Keratinocyte (primary cell): Measurements from ENCODE around the gene SERPINI1. TPM values are rescaled to one million over a fixed set of nuclear protein-coding genes. Genes with fewer than 3 reads are reported as not detected.

Source experiments
- DNase-seq: peaks from one replicate; pipeline ENCODE4 v3.0.0-alpha.2; 2011; ENCODE audit warnings: low read depth, missing footprints, low spot score
- FAIRE-seq: peaks from 2 replicates; lab custom pipeline; 2011; peaks lifted over from hg19 to GRCh38; lab: Jason Lieb, UNC
- H2AFZ ChIP-seq: 2 replicates; pipeline ENCODE4 v1.6.0; 2012; ENCODE audit warnings: low read length, control low read depth, inconsistent platforms; ENCODE audit not compliant: control insufficient read depth
- H3K27ac ChIP-seq: 2 replicates; pipeline ENCODE4 v1.5.1; 2011; ENCODE audit warnings: low read length; ENCODE audit not compliant: control insufficient read depth, insufficient read depth
- H3K27me3 ChIP-seq: 3 replicates; pipeline ENCODE4 v1.6.0; 2011; ENCODE audit warnings: low read length; ENCODE audit not compliant: control insufficient read depth, insufficient read depth; ENCODE audit errors: extremely low read depth
- H3K36me3 ChIP-seq, 2 experiments: 2 replicates in 1 of 2; 3 replicates in 1 of 2; pipeline ENCODE4 v1.5.1; 2011; ENCODE audit warnings: low read length in 2 of 2, mild to moderate bottlenecking in 1 of 2; ENCODE audit not compliant: control insufficient read depth in 2 of 2, insufficient read depth in 2 of 2; ENCODE audit errors: extremely low read depth in 1 of 2
- H3K4me1 ChIP-seq: 3 replicates; pipeline ENCODE4 v1.5.1; 2011; ENCODE audit warnings: low read length; ENCODE audit not compliant: control insufficient read depth, insufficient read depth; ENCODE audit errors: extremely low read depth
- H3K4me2 ChIP-seq: 3 replicates; pipeline ENCODE4 v1.6.0; 2011; ENCODE audit warnings: low read depth, low read length; ENCODE audit not compliant: control insufficient read depth, insufficient read depth; ENCODE audit errors: extremely low read depth
- H3K4me3 ChIP-seq, 3 experiments: fragments of 200-600 bp in 1 of 3; sonication (generic) in 1 of 3; 2 replicates in 2 of 3; 3 replicates in 1 of 3; pipeline ENCODE4 v1.5.1; 2011 to 2016; ENCODE audit warnings: low read length in 3 of 3, mild to moderate bottlenecking in 3 of 3, control low read depth in 2 of 3, inconsistent platforms in 1 of 3, low read depth in 1 of 3, mixed read lengths in 1 of 3, mixed run types in 1 of 3, moderate library complexity in 1 of 3; ENCODE audit not compliant: control insufficient read depth in 2 of 3, insufficient read depth in 2 of 3; ENCODE audit errors: extremely low read depth in 1 of 3
- H3K79me2 ChIP-seq: 2 replicates; pipeline ENCODE4 v1.6.0; 2012; ENCODE audit warnings: low read length; ENCODE audit not compliant: control insufficient read depth, insufficient read depth
- H3K9ac ChIP-seq: 3 replicates; pipeline ENCODE4 v1.6.0; 2011; ENCODE audit warnings: low read length; ENCODE audit not compliant: control insufficient read depth, insufficient read depth; ENCODE audit errors: extremely low read depth
- H3K9me1 ChIP-seq: 3 replicates; pipeline ENCODE4 v1.6.0; 2011; ENCODE audit warnings: low read length; ENCODE audit not compliant: control insufficient read depth, insufficient read depth; ENCODE audit errors: extremely low read depth
- H3K9me3 ChIP-seq: 2 replicates; pipeline ENCODE4 v1.5.1; 2012; ENCODE audit warnings: low read depth, low read length; ENCODE audit not compliant: control insufficient read depth
- H4K20me1 ChIP-seq: 3 replicates; pipeline ENCODE4 v1.6.0; 2011; ENCODE audit warnings: low read length; ENCODE audit not compliant: control insufficient read depth, insufficient read depth; ENCODE audit errors: extremely low read depth
- EZH2 ChIP-seq: IDR thresholded peaks from one replicate; pipeline ENCODE4 v1.6.1; 2012; ENCODE audit warnings: inconsistent platforms, mild to moderate bottlenecking, low read length, moderate library complexity
- dilution Hi-C: fragments of 300-500 bp; cut with MboI; formaldehyde crosslinking; loops from one replicate; pipeline ENCODE4 v1.7.0; 2020; ENCODE audit warnings: low sequenced_read_pairs; ENCODE audit not compliant: extremely low pct_ligation_motif_present
- polyA plus RNA-seq, 5 experiments: library from polyadenylated mRNA; depleted of rRNA in 3 of 5; stranded (reverse) in 3 of 5; stranded (forward) in 1 of 5; unstranded in 1 of 5; fragments of >200 nt; gene quantifications; 1 replicate in 1 of 5; 2 replicates in 3 of 5; 3 replicates in 1 of 5; pipeline versions ENCODE4 v1.2.1 to v1.2.3, GENCODE V29; 2011 to 2012; ENCODE audit warnings: missing spikeins in 2 of 5, low read depth in 1 of 5, low replicate concordance in 1 of 5
- TF ChIP-seq, protein P1 (sequence below), 3 experiments: IDR thresholded peaks in 1 of 3; conservative IDR thresholded peaks in 1 of 3; optimal IDR thresholded peaks in 1 of 3; 2 replicates in 2 of 3; 3 replicates in 1 of 3; pipeline versions ENCODE3 to v1.5.1; 2011; ENCODE audit warnings: low read length in 3 of 3, mild to moderate bottlenecking in 3 of 3, moderate library complexity in 2 of 3, control low read depth in 1 of 3, inconsistent platforms in 1 of 3; ENCODE audit not compliant: insufficient read depth in 2 of 3; ENCODE audit errors: extremely low read depth in 1 of 3

SERPINI1 gene
- polyA plus RNA-seq, 1 donor (not counting 4 experiments of a cell fraction or from before 2014, with no cell fraction given), result 5.5 TPM

DNA sequence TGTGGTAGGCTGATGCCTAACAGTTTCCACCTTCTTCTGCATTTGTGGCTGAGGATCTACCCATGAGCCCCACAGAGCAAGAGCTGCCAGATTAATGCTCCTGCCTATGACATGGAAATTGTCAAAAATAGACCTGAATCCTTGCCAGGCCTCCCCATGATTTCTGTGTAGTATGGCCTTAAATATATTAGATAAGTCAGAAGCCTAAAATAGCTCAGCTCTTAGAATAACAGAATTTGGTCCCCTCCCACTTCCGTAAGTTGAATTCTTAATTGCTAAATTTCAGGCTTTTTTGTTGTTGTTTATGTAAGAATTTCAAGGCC lies 129.0 kb downstream of the SERPINI1 start:
- dilution Hi-C loops, result no loop called here
- no peak overlapping the region for H3K4me3 ChIP-seq
- TF ChIP-seq EZH2, result no peak
- TF ChIP-seq, protein P1, sequence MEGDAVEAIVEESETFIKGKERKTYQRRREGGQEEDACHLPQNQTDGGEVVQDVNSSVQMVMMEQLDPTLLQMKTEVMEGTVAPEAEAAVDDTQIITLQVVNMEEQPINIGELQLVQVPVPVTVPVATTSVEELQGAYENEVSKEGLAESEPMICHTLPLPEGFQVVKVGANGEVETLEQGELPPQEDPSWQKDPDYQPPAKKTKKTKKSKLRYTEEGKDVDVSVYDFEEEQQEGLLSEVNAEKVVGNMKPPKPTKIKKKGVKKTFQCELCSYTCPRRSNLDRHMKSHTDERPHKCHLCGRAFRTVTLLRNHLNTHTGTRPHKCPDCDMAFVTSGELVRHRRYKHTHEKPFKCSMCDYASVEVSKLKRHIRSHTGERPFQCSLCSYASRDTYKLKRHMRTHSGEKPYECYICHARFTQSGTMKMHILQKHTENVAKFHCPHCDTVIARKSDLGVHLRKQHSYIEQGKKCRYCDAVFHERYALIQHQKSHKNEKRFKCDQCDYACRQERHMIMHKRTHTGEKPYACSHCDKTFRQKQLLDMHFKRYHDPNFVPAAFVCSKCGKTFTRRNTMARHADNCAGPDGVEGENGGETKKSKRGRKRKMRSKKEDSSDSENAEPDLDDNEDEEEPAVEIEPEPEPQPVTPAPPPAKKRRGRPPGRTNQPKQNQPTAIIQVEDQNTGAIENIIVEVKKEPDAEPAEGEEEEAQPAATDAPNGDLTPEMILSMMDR (optimal IDR thresholded peaks at IDR 0.05 in 1 of 3, IDR thresholded peaks at IDR 0.05 in 1 of 3, conservative IDR thresholded peaks at IDR 0.05 in 1 of 3; ENCODE audit: extremely low read depth in 1 of 3, insufficient read depth in 2 of 3, low read length in 3 of 3), result no peak

GRCh38 chr3:167866331-167866730 lies 130.8 kb downstream of the SERPINI1 start:
- Histone ChIP-seq H3K9me1 (no peaks in the 10 kb centered on the region), H3K9ac (no peak overlapping the region), H3K27ac (no peak overlapping the region), H3K4me1 (no peaks in the 10 kb centered on the region), H4K20me1 (no peaks in the 10 kb centered on the region), H3K27me3 (no peaks in the 10 kb centered on the region), H3K36me3 (no peaks in the 10 kb centered on the region), H3K4me2 (no peak overlapping the region), H2AFZ (no peak overlapping the region), H3K79me2 (no peaks in the 10 kb centered on the region), H3K9me3 (no peaks in the 10 kb centered on the region), H3K4me3 (no peak overlapping the region)
- FAIRE-seq (no peak), DNase-seq (no peak)
- TF ChIP-seq, protein P1 (optimal IDR thresholded peaks at IDR 0.05 in 1 of 3, IDR thresholded peaks at IDR 0.05 in 1 of 3, conservative IDR thresholded peaks at IDR 0.05 in 1 of 3; ENCODE audit: extremely low read depth in 1 of 3, insufficient read depth in 2 of 3, low read length in 3 of 3), result no peak
- no peak for TF ChIP-seq EZH2
- dilution Hi-C loops, result no loop called here

More for the DNA sequence above, 129.0 kb downstream of the SERPINI1 start:
- H3K9me1 ChIP-seq, result no peaks in the 10 kb centered on the region
- no peak overlapping the region for H3K9ac ChIP-seq
- no peak for DNase-seq
- H3K9me3 ChIP-seq, result no peaks in the 10 kb centered on the region
- H3K27ac ChIP-seq, result no peak overlapping the region
- no peak for FAIRE-seq
- H3K79me2 ChIP-seq, result no peaks in the 10 kb centered on the region
- no peaks in the 10 kb centered on the region for H3K4me1 ChIP-seq
- no peaks in the 10 kb centered on the region for H3K27me3 ChIP-seq
- no peaks in the 10 kb centered on the region for H4K20me1 ChIP-seq
- no peak overlapping the region for H3K4me2 ChIP-seq
- H2AFZ ChIP-seq, result no peak overlapping the region
- H3K36me3 ChIP-seq, result no peaks in the 10 kb centered on the region
